Astrocyte of the cerebellum (primary cell): ENCODE results near the gene ZBTB8A.

Experiments used
- DNase-seq: peaks from one replicate; pipeline ENCODE4 v3.0.0-alpha.2; 2011; ENCODE audit warnings: low read depth
- H3K4me3 ChIP-seq: 2 replicates; pipeline ENCODE4 v1.5.1; 2011; ENCODE audit warnings: mild to moderate bottlenecking, low read depth, low read length, moderate library complexity
- in situ Hi-C: cut with HindIII; loops from 2 replicates; pipeline ENCODE4 v1.10.0; 2017; ENCODE audit warnings: low sequenced_read_pairs
- TF ChIP-seq, protein P1 (sequence below): IDR thresholded peaks from 2 replicates; pipeline ENCODE4 v1.5.1; 2012; ENCODE audit warnings: low read length, low read depth, moderate library complexity, mild to moderate bottlenecking; ENCODE audit errors: missing control alignments

The ZBTB8A gene

DNA sequence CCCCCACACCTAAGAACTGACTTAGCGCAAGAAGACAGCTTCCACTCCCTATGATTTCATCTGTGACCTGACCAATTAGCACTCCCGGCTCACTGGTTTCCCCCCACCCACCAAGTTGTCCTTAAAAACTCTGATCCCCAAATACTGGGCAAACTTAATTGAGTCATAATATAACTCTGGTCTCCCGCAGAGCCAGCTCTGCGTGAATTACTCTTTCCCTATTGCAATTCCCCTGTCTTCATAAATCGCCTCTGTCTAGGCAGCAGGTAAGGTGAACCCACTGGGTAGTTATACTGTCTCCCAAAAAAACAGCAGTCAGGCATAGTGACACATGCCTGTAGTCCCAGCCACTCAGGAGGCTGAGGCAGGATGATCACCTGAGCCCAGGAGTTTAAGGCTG, 74.2 kb downstream of the ZBTB8A start:
- no peak overlapping the region for H3K4me3 ChIP-seq

DNA sequence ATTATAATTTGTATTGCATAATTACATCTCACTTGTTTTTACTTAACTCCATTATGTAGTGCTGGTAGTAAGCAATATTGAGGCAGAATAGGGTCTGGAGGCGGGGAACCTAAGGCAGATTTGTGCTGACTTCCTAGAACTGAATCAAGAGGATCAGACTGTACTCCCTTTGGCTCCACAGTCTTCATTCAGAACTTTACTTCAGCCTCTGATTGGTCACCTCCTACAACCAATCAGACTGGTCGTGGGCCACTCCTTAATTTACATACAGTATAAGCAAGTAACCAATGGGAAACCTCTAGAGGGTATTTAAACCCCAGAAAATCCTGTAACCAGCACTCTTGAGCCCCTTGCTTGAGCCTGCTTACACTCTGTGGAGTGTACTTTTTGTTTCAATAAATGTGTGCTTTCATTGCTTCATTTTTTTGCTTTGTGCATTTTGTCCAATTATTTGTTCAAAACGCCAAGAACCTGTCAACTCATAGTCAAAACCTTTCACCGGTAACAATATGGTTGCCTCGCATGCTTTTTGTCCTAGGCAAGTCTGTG, 79.5 kb downstream of the ZBTB8A start:
- no peak for DNase-seq
- TF ChIP-seq, protein P1, sequence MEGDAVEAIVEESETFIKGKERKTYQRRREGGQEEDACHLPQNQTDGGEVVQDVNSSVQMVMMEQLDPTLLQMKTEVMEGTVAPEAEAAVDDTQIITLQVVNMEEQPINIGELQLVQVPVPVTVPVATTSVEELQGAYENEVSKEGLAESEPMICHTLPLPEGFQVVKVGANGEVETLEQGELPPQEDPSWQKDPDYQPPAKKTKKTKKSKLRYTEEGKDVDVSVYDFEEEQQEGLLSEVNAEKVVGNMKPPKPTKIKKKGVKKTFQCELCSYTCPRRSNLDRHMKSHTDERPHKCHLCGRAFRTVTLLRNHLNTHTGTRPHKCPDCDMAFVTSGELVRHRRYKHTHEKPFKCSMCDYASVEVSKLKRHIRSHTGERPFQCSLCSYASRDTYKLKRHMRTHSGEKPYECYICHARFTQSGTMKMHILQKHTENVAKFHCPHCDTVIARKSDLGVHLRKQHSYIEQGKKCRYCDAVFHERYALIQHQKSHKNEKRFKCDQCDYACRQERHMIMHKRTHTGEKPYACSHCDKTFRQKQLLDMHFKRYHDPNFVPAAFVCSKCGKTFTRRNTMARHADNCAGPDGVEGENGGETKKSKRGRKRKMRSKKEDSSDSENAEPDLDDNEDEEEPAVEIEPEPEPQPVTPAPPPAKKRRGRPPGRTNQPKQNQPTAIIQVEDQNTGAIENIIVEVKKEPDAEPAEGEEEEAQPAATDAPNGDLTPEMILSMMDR = no peak
- no peak overlapping the region for H3K4me3 ChIP-seq
- in situ Hi-C loops = no loop called here

More for the DNA sequence above, 74.2 kb downstream of the ZBTB8A start:
- DNase-seq = no peak
- TF ChIP-seq, protein P1 = no peak
- in situ Hi-C loops = no loop called here

DNA sequence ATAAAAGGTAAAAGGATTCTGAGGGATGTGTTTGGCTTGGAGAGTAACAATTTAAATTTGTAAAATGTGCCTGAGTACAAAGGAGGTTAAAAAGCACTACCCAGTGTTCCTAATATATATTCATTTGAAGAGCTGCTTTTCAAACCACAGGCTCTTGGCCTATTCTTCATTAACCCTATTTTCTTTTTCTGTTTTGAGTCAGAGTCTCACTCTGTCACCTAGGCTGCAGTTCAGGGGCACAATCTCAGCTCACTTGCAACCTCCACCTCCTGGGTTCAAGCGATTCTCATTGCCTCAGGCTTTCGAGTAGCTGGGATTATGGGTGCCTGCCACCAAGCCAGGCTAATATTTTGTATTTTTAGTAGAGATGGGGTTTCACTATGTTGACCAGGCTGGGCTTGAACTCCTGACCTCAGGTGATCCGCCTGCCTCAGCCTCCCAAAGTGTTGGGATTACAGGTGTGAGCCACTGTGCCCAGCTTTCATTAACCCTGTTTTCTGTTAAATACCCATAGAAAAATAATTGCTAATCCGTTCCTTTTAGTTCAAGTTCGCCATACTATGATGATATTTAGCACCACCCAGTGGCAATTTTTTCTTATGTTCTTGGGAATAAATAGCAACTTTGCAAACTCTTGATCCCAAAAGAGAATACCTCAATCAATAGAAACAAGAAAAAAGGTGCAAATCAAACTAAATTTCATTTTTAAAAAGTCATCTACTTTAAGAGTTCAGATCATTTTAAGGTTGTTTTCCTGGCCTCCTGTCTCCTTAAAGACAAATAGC, 80.7 kb downstream of the ZBTB8A start:
- in situ Hi-C loops = no loop called here
- TF ChIP-seq, protein P1 = no peak
- H3K4me3 ChIP-seq = no peak overlapping the region
- DNase-seq = no peak

DNA sequence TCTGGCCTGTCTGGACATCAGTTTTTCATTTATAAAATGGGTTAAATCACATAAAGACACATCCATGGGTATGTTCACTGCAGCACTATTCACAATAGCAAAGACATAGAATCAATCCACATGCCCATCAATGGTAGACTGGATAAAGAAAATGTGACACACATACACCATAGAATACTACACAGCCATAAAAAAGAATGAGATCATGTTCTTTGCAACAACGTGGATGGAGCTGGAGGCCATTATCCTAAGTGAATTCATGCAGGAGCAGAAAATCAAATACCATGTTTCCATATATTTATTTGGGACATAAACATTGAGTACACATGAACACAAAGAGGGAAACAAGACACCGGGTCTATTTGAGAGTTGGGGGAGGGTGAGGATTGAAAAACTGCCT, 83.0 kb downstream of the ZBTB8A start:
- H3K4me3 ChIP-seq = no peak overlapping the region
- DNase-seq = no peak
- in situ Hi-C loops = no loop called here
- TF ChIP-seq, protein P1 = no peak

DNA sequence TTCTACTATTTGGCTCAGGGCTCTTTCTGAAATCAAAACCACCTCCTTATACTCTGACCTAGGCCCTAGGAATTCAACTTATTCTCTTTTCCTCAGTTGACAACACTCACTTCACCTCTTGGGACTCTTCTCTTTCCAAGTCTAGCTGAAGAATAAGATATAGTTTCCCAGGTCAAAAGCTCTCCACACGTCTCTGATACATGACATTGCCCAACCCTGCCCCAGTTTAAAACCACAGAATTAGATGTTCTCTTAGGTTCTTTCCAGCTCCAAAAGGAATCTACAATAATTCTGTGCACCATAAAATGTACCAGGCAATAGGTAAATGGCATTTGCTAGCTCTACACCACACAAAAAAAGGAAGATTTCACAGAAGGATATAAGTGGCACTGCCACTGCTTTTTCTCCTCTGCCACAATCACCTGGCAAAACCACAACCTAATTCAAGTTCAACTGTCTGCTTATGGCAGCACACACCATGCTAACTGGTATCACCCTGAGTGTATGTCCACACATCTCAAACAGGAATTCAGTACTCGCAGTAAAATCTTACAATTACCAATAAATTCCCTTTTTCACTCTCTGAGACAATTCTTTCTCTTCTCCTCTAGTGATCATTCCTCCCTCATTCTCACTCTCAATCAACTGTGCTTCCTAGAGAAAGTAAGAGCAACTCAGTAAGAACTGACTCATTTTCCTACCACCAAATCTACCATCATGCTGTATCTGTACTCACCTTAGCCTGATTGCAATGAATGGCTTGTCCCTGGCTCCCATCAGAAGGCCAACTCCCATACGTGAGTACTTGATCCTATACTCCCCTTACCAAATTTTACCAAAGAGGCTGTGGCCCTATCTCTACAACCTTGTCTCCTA, 83.8 kb downstream of the ZBTB8A start:
- in situ Hi-C loops = no loop called here
- TF ChIP-seq, protein P1 = no peak
- DNase-seq = no peak
- H3K4me3 ChIP-seq = no peak overlapping the region

DNA sequence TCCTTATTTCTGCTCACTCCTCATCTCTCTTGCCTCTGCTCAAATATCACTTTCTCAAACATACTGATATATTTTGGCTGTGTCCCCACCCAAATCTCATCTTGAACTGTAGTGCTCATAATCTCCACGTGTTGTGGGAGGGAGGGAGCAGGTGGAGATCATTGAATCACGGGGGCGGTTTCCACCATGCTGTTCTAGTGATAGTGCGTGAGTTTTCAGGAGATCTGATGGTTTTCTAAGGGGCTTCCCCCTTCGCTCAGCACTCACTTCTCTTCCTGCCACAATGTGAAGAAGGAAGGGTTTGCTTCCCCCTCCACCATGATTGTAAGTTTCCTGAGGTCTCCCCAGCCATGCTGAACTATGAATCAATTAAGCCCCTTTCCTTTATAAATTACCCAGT, 84.5 kb downstream of the ZBTB8A start:
- DNase-seq = no peak
- H3K4me3 ChIP-seq = no peak overlapping the region
- TF ChIP-seq, protein P1 = no peak
- in situ Hi-C loops = no loop called here
